Measurements from ENCODE around the gene TSLP.

Gene TSLP

DNA sequence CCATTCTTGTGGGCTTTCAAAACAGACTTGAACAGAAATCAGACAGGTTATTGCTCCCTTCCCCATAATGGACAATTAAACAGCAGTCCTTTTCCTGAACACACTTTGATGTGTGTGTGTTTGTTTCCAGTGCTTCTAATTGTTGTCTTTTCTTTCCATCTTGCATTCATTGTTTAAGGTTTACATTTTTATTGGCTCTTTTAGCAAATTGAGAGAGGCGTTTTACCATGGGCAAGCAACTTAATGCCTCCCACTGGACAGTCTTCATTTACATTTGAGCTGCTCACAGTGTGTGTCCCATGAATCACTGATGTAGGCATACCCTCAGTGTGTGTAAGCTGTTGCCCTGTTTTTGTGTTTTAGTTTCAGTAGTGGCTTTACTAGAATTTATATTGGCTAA, 45.6 kb downstream of the TSLP start:
- no peak for DNase-seq (ENCODE audit: extremely low spot score)
- CTCF ChIA-PET, result no interaction called here
- POLR2A ChIA-PET, result no interaction called here
- no peak for TF ChIP-seq FOXM1 (IDR thresholded peaks at IDR 0.05; ENCODE audit: borderline replicate concordance)
- no peak for TF ChIP-seq TARDBP (IDR thresholded peaks at IDR 0.05)
- TF ChIP-seq ZNF384 (IDR thresholded peaks at IDR 0.05), result no peak
- no peak for TF ChIP-seq HDGF (IDR thresholded peaks at IDR 0.05; ENCODE audit: borderline replicate concordance)
- TF ChIP-seq CTBP1 (IDR thresholded peaks at IDR 0.05; ENCODE audit: borderline replicate concordance), result no peak
- no peak for TF ChIP-seq SP1 (IDR thresholded peaks at IDR 0.05)
- no peak for TF ChIP-seq BHLHE40 (IDR thresholded peaks at IDR 0.05; ENCODE audit: borderline replicate concordance)
- TF ChIP-seq ELF4 (IDR thresholded peaks at IDR 0.05), result no peak
- TF ChIP-seq FOXK2 (IDR thresholded peaks at IDR 0.05), result no peak
- TF ChIP-seq ARNT (IDR thresholded peaks at IDR 0.05), result no peak
- no peak for TF ChIP-seq FOXA1 (IDR thresholded peaks at IDR 0.05)
- no peak for TF ChIP-seq SUZ12 (IDR thresholded peaks at IDR 0.05)
- no peak for TF ChIP-seq PKNOX1 (IDR thresholded peaks at IDR 0.05)
- no peak for TF ChIP-seq NFRKB (IDR thresholded peaks at IDR 0.05)

GRCh38 chr5:111119221-111119620, 47.7 kb downstream of the TSLP start:
- CTCF ChIA-PET, result no interaction called here
- no peak for DNase-seq (ENCODE audit: extremely low spot score)
- no peak for TF ChIP-seq ARNT (IDR thresholded peaks at IDR 0.05)
- no peak for TF ChIP-seq CTBP1 (IDR thresholded peaks at IDR 0.05; ENCODE audit: borderline replicate concordance)
- TF ChIP-seq BHLHE40 (IDR thresholded peaks at IDR 0.05; ENCODE audit: borderline replicate concordance), result no peak
- TF ChIP-seq HDGF (IDR thresholded peaks at IDR 0.05; ENCODE audit: borderline replicate concordance), result no peak
- TF ChIP-seq FOXK2 (IDR thresholded peaks at IDR 0.05), result no peak
- no peak for TF ChIP-seq FOXA1 (IDR thresholded peaks at IDR 0.05)
- no peak for TF ChIP-seq PKNOX1 (IDR thresholded peaks at IDR 0.05)
- no peak for TF ChIP-seq ZNF384 (IDR thresholded peaks at IDR 0.05)
- TF ChIP-seq TARDBP (IDR thresholded peaks at IDR 0.05), result no peak
- no peak for TF ChIP-seq ELF4 (IDR thresholded peaks at IDR 0.05)
- TF ChIP-seq LEF1 (IDR thresholded peaks at IDR 0.05; ENCODE audit: borderline replicate concordance), result no peak
- TF ChIP-seq FOXM1 (IDR thresholded peaks at IDR 0.05; ENCODE audit: borderline replicate concordance), result no peak
- TF ChIP-seq SUZ12 (IDR thresholded peaks at IDR 0.05), result no peak
- no peak for TF ChIP-seq SP1 (IDR thresholded peaks at IDR 0.05)
- POLR2A ChIA-PET, result no interaction called here

DNA sequence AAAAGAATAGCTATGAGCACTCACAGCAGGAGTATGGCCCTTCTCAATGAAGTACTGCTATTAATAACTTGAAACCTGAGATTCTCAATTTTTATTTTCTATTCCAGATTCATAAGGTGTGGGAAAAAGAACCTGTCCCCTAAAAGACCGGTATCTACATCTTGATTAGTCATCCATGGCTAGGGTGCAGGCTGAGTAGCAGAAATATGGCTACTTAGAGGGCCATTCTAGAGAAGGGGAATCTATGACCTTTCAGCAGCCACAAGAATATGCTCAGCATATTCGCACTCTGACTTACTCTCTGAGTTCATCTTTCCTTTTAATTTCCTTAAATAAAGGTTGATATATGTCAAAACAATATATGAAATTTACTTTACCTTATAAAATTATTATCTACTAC, 48.3 kb downstream of the TSLP start:
- DNase-seq (ENCODE audit: extremely low spot score), result no peak
- CTCF ChIA-PET, result no interaction called here
- TF ChIP-seq CTBP1 (IDR thresholded peaks at IDR 0.05; ENCODE audit: borderline replicate concordance), result no peak
- TF ChIP-seq TARDBP (IDR thresholded peaks at IDR 0.05), result no peak
- TF ChIP-seq FOXK2 (IDR thresholded peaks at IDR 0.05), result no peak
- no peak for TF ChIP-seq PKNOX1 (IDR thresholded peaks at IDR 0.05)
- no peak for TF ChIP-seq ELF4 (IDR thresholded peaks at IDR 0.05)
- no peak for TF ChIP-seq ARNT (IDR thresholded peaks at IDR 0.05)
- TF ChIP-seq SUZ12 (IDR thresholded peaks at IDR 0.05), result no peak
- no peak for TF ChIP-seq FOXA1 (IDR thresholded peaks at IDR 0.05)
- TF ChIP-seq NFRKB (IDR thresholded peaks at IDR 0.05), result no peak
- TF ChIP-seq L3MBTL2 (conservative IDR thresholded peaks at IDR 0.05), result no peak
- TF ChIP-seq FOXM1 (IDR thresholded peaks at IDR 0.05; ENCODE audit: borderline replicate concordance), result no peak
- no peak for TF ChIP-seq ZNF384 (IDR thresholded peaks at IDR 0.05)
- no peak for TF ChIP-seq SP1 (IDR thresholded peaks at IDR 0.05)
- no peak for TF ChIP-seq HDGF (IDR thresholded peaks at IDR 0.05; ENCODE audit: borderline replicate concordance)
- TF ChIP-seq LEF1 (IDR thresholded peaks at IDR 0.05; ENCODE audit: borderline replicate concordance), result no peak
- POLR2A ChIA-PET, result no interaction called here

- POLR2A ChIA-PET, result no interaction called here
- CTCF ChIA-PET, result no interaction called here
- TF ChIP-seq BHLHE40 (IDR thresholded peaks at IDR 0.05; ENCODE audit: borderline replicate concordance) (no peak), SP1 (IDR thresholded peaks at IDR 0.05) (no peak), ZNF384 (IDR thresholded peaks at IDR 0.05) (no peak), SUZ12 (IDR thresholded peaks at IDR 0.05) (no peak), LEF1 (IDR thresholded peaks at IDR 0.05; ENCODE audit: borderline replicate concordance) (no peak), TARDBP (IDR thresholded peaks at IDR 0.05) (no peak), FOXM1 (IDR thresholded peaks at IDR 0.05; ENCODE audit: borderline replicate concordance) (no peak), L3MBTL2 (conservative IDR thresholded peaks at IDR 0.05) (no peak), ELF4 (IDR thresholded peaks at IDR 0.05) (no peak), NFRKB (IDR thresholded peaks at IDR 0.05) (no peak), ARNT (IDR thresholded peaks at IDR 0.05) (no peak), FOXK2 (IDR thresholded peaks at IDR 0.05) (no peak), CTBP1 (IDR thresholded peaks at IDR 0.05; ENCODE audit: borderline replicate concordance) (no peak), FOXA1 (IDR thresholded peaks at IDR 0.05) (no peak), HDGF (IDR thresholded peaks at IDR 0.05; ENCODE audit: borderline replicate concordance) (no peak)
- DNase-seq (ENCODE audit: extremely low spot score), result no peak
Measured at GRCh38 chr5:111120911-111121310, 49.4 kb downstream of the TSLP start.

DNA sequence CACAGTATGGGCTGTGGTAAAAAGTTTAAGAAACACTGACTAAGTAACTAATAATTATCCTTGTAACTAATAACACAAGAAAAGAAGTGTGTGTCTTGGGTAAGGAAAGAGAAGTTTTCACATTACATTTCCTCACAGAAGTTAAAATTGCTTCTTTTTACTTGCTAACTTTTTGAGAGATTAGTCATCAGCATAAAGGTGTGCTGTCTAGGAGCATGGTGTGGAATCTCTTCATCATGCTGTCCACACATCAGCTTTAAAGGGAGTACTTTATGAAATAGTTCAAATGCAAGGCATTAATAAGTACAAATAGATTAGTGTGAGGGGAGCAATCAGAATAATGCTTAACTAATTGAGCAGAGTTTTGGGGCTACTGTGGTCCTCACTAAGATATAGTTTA, 50.4 kb downstream of the TSLP start:
- ChIA-PET POLR2A (no interaction called here), CTCF (no interaction called here)
- no peak for DNase-seq (ENCODE audit: extremely low spot score)
- TF ChIP-seq NFRKB (IDR thresholded peaks at IDR 0.05) (no peak), ARNT (IDR thresholded peaks at IDR 0.05) (no peak), CTBP1 (IDR thresholded peaks at IDR 0.05; ENCODE audit: borderline replicate concordance) (no peak), SP1 (IDR thresholded peaks at IDR 0.05) (no peak), FOXM1 (IDR thresholded peaks at IDR 0.05; ENCODE audit: borderline replicate concordance) (no peak), PKNOX1 (IDR thresholded peaks at IDR 0.05) (no peak), TARDBP (IDR thresholded peaks at IDR 0.05) (no peak), FOXA1 (IDR thresholded peaks at IDR 0.05) (no peak)

- ChIA-PET CTCF (no interaction called here), POLR2A (no interaction called here)
- TF ChIP-seq SUZ12 (IDR thresholded peaks at IDR 0.05) (no peak), HDGF (IDR thresholded peaks at IDR 0.05; ENCODE audit: borderline replicate concordance) (no peak), LEF1 (IDR thresholded peaks at IDR 0.05; ENCODE audit: borderline replicate concordance) (no peak), TARDBP (IDR thresholded peaks at IDR 0.05) (no peak), SP1 (IDR thresholded peaks at IDR 0.05) (no peak), BHLHE40 (IDR thresholded peaks at IDR 0.05; ENCODE audit: borderline replicate concordance) (no peak), FOXA1 (IDR thresholded peaks at IDR 0.05) (no peak), PKNOX1 (IDR thresholded peaks at IDR 0.05) (no peak), FOXK2 (IDR thresholded peaks at IDR 0.05) (no peak), CTBP1 (IDR thresholded peaks at IDR 0.05; ENCODE audit: borderline replicate concordance) (no peak), NFRKB (IDR thresholded peaks at IDR 0.05) (no peak)
- DNase-seq (ENCODE audit: extremely low spot score), result no peak
Measured at GRCh38 chr5:111122398-111122797, 50.9 kb downstream of the TSLP start.

Data from HEK293T (cell line).